CD4-positive, CD25-positive, alpha-beta regulatory T cell (primary cell): ENCODE data around the gene RTP5. TPM values are rescaled to one million over a fixed set of nuclear protein-coding genes. Genes with fewer than 3 reads are reported as not detected.

ENCODE experiments used
- ATAC-seq, 2 donors: fragments of 150-1000 bp; cut with Tn5 transposase; one replicate each; pipeline ENCODE4 v1.10.0; 2021; ENCODE audit warnings: low read depth in 2 of 2, moderate number of reproducible peaks in 2 of 2, moderate library complexity in 1 of 2
- DNase-seq, 3 donors: peaks; one replicate each; pipeline versions ENCODE4 v3.0.0 to v3.0.0-alpha.2; 2012 to 2022; ENCODE audit warnings: mixed read lengths in 1 of 3
- H3K27ac ChIP-seq: one replicate; pipeline ENCODE4 v1.7.0; 2013; ENCODE audit warnings: mild to moderate bottlenecking, low read length; ENCODE audit not compliant: insufficient read depth, poor library complexity, severe bottlenecking
- H3K27me3 ChIP-seq: one replicate; pipeline ENCODE4 v1.7.0; 2013; ENCODE audit warnings: low read length; ENCODE audit not compliant: control insufficient read depth, insufficient read depth
- H3K36me3 ChIP-seq: one replicate; pipeline ENCODE4 v1.7.0; 2013; ENCODE audit warnings: mild to moderate bottlenecking, low read length, moderate library complexity; ENCODE audit not compliant: control insufficient read depth, insufficient read depth
- H3K4me1 ChIP-seq: 2 replicates; pipeline ENCODE4 v1.7.0; 2013; ENCODE audit warnings: mild to moderate bottlenecking, low read length; ENCODE audit not compliant: insufficient read depth, control insufficient read depth, poor library complexity, severe bottlenecking
- H3K4me3 ChIP-seq: one replicate; pipeline ENCODE4 v1.7.0; 2013; ENCODE audit warnings: low read depth, mild to moderate bottlenecking, low read length, moderate library complexity
- H3K9me3 ChIP-seq, 2 experiments: 1 replicate in 1 of 2; 2 replicates in 1 of 2; pipeline ENCODE4 v1.7.0; 2013; ENCODE audit warnings: low read length in 2 of 2, mild to moderate bottlenecking in 1 of 2, moderate library complexity in 1 of 2; ENCODE audit not compliant: control insufficient read depth in 2 of 2
- H3K27ac Mint-ChIP-seq, 3 donors: one replicate each; pipeline ENCODE4 v1.8.0; 2020 to 2022; ENCODE audit warnings: mild to moderate bottlenecking in 3 of 3, mixed read lengths in 3 of 3, moderate library complexity in 2 of 3
- H3K27me3 Mint-ChIP-seq: one replicate; pipeline ENCODE4 v1.8.0; 2022; ENCODE audit warnings: mild to moderate bottlenecking, mixed read lengths
- H3K36me3 Mint-ChIP-seq: one replicate; pipeline ENCODE4 v1.8.0; 2020; ENCODE audit warnings: mixed read lengths
- H3K4me1 Mint-ChIP-seq, 4 donors: one replicate each; pipeline ENCODE4 v1.8.0; 2020 to 2022; ENCODE audit warnings: mixed read lengths in 4 of 4, mild to moderate bottlenecking in 1 of 4
- H3K4me3 Mint-ChIP-seq, 4 donors: one replicate each; pipeline ENCODE4 v1.8.0; 2020 to 2022; ENCODE audit warnings: mild to moderate bottlenecking in 4 of 4, mixed read lengths in 4 of 4, moderate library complexity in 3 of 4
- H3K9me3 Mint-ChIP-seq, 7 donors: one replicate each; pipeline ENCODE4 v1.8.0; 2020 to 2022; ENCODE audit warnings: mixed read lengths in 7 of 7, mild to moderate bottlenecking in 3 of 7, moderate library complexity in 2 of 7
- polyA plus RNA-seq, 4 donors: library from polyadenylated mRNA; unstranded; fragments of 300-500 nt; fragmentation: Illumina TruSeq; gene quantifications; one replicate each; pipeline ENCODE4 v1.2.3, GENCODE V29; 2021
- total RNA-seq: library from RNA; stranded (reverse); gene quantifications from one replicate; pipeline ENCODE4 v1.2.3, GENCODE V29; 2022

Gene RTP5
- total and polyA plus RNA-seq, 5 donors from 2014 or later = 0.44 TPM; not detected in 4

DNA sequence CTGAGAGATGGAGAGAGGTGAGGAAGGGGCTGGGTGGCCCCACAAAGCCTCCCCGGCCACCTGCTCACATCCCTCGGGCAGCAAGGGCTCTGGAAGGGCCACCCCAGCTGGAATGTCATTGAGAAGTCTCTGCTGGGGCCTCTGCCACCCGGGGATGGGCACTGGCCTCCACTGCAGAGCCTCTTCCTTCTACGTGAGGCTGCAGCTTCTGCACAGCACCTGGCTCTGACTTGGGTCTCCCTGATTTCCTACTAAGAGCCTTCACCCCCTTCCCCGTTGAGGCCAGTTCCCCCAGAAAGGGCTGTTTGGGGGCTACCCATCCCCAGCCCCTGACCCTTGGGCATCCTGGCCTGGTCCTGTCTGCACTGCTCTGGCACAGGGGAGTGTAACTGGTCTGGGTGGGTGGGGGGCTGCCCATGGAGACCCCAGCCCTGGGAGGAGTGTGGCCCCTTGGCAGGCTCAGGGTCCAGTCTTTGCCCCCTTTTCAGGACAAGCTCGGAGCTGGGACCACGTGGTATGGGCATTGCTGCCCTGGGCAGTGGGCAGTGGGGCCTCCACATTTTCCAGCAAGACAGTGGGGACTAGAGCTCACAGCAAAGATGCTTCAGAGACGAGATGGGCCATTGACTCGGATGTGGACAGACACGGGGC, 16.4 kb upstream of the RTP5 start:
- H3K9me3 ChIP-seq = no peaks in the 10 kb centered on the region
- Mint-ChIP-seq H3K4me1 (peaks cover 0 to 16% (median 7%) of the 10 kb centered on the region in 4 donors), H3K27ac (peak overlapping the region in 1 of 3 donors; percentile 62), H3K9me3 (no peaks in the 10 kb centered on the region), H3K27me3 (no peaks in the 10 kb centered on the region), H3K4me3 (no peak overlapping the region), H3K36me3 (no peaks in the 10 kb centered on the region)
- no peaks in the 10 kb centered on the region for H3K27me3 ChIP-seq
- DNase-seq (no peak), ATAC-seq (no peak)
- H3K4me3 ChIP-seq = no peak overlapping the region
- no peaks in the 10 kb centered on the region for H3K36me3 ChIP-seq
- peaks cover 16% of the 10 kb centered on the region for H3K4me1 ChIP-seq
- H3K27ac ChIP-seq = no peak overlapping the region

DNA sequence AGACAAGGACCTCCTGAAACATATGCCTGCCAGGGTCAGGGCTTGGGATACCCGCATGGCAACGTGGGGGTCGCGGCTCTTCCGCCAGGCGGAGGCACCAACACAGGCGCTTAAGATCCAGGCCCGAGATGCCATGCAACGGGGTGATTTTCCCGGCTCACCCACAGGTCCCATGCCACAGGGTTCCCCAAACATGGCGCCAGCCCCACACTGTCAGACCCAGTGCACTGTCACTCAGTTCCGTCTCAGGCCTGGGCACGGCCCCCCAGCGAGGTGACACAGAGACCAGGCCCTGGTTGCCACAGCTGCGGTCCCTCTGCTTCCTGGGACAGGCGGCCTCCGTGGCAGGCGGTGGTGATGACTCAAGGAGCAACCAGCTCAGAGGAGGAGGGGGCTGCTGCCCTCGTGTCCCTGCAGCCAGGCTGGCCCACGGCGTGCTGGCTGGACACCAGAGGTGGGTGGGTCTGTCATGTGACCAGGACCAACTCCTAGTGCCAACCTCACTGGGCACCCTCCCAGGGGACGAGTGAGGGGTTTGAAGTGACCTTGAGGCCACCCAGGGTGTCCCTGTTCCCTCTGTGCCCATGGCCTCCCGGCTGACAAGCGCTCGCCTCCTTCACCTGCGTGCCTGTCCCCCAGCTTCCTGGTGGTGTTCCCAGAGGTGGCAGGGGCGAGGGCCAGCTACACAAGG, 15.7 kb upstream of the RTP5 start:
- Histone ChIP-seq H3K36me3 (no peaks in the 10 kb centered on the region), H3K4me3 (no peak overlapping the region), H3K4me1 (peaks cover 22% of the 10 kb centered on the region), H3K27ac (no peak overlapping the region), H3K9me3 (no peaks in the 10 kb centered on the region), H3K27me3 (no peaks in the 10 kb centered on the region)
- H3K4me3 Mint-ChIP-seq = no peak overlapping the region
- no peak for DNase-seq
- no peaks in the 10 kb centered on the region for H3K27me3 Mint-ChIP-seq
- ATAC-seq = no peak
- no peaks in the 10 kb centered on the region for H3K9me3 Mint-ChIP-seq
- no peaks in the 10 kb centered on the region for H3K36me3 Mint-ChIP-seq
- H3K27ac Mint-ChIP-seq = no peak overlapping the region
- peaks cover 0 to 20% (median 9%) of the 10 kb centered on the region in 4 donors for H3K4me1 Mint-ChIP-seq

DNA sequence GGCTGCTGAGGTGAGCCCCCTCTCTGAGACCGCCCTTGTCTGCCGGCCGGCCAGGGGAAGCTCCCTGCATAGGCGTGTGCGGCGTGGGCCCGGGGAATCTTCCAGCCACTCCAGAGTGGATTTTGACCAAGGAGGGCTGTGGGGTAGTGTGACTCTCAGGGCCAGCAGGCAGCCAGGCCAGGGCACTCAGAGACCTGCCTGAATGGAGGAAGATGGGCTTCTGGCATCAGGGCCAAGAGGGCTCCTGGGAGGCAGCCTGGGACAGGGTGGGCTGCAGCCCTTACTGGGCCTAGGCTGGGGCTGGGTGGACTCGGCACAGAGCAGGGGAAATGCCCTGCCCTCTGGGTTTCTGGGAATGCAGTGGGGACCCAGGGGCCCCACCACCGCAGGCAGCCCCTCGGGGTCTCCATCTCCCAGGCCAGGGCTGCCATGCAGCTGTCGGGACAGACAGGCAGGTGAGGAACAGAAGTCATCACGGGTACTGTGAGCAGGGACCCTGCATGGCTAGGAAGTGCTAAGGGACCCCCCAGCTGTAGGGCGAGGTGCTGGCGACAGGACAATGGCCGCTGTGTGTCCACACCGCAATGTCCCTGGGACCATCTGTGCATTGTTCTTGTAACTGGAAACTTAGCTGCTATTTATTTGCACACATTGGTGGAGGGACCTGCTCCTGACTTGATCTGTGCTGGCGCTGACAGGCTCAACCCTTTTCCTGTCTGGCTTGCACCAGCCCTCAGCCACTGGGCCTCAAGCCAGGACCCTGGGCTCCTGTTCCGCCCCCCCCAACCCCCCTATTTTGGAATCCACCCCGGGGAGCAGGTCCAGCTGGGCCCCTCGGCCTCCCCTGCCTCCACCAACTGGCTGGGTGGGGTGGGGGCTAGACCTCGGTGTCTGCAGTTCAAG, 14.9 kb upstream of the RTP5 start:
- Mint-ChIP-seq H3K27ac (no peak overlapping the region), H3K4me1 (peaks cover under 1 to 23% (median 11%) of the 10 kb centered on the region in 4 donors), H3K4me3 (no peak overlapping the region), H3K36me3 (no peaks in the 10 kb centered on the region), H3K27me3 (no peaks in the 10 kb centered on the region), H3K9me3 (no peaks in the 10 kb centered on the region)
- H3K4me3 ChIP-seq = no peak overlapping the region
- H3K9me3 ChIP-seq = no peaks in the 10 kb centered on the region
- H3K27me3 ChIP-seq = no peaks in the 10 kb centered on the region
- ATAC-seq (no peak), DNase-seq (no peak)
- no peaks in the 10 kb centered on the region for H3K36me3 ChIP-seq
- H3K27ac ChIP-seq = no peak overlapping the region
- peaks cover 30% of the 10 kb centered on the region for H3K4me1 ChIP-seq

DNA sequence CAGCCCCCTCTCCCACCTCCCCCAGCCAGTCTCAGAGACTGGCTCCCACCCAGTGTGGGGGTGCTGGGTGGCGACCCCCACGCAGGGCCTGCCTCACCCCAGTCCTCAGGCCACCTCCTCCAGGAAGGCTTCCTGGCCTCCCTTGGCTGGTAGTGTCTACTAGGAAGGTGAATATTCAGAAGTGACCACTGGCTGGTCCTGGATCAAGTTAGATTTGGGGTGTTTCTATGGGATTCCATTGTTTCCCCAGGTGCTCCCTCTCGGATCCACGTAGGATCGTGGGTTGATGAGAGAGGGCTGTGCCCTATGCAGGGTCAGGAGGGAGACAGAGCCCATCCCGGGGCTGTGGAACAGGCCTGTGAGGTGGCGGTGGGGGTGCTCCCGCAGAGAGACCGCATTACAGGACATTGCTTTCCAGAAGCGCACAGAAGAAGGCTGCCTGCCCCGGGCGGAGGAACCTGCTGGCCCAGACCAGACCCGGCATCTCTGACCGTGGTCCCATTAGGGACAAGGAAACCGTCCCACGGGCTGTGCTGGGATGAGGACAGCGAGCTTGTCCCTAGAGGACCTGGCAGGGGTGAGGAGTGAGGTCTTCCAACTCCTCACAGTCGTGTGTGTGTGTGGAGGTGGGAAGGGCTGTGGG, 14.2 kb upstream of the RTP5 start:
- peak overlapping the region; percentile 43 to 83 (median 64) for H3K4me3 Mint-ChIP-seq
- H3K27ac Mint-ChIP-seq = no peak overlapping the region
- Histone ChIP-seq H3K27me3 (no peaks in the 10 kb centered on the region), H3K9me3 (no peaks in the 10 kb centered on the region), H3K36me3 (no peaks in the 10 kb centered on the region), H3K4me1 (peaks cover 38% of the 10 kb centered on the region), H3K4me3 (no peak overlapping the region), H3K27ac (no peak overlapping the region)
- no peak for ATAC-seq
- no peaks in the 10 kb centered on the region for H3K27me3 Mint-ChIP-seq
- no peaks in the 10 kb centered on the region for H3K9me3 Mint-ChIP-seq
- H3K36me3 Mint-ChIP-seq = no peaks in the 10 kb centered on the region
- DNase-seq = no peak
- peaks cover 3 to 28% (median 16%) of the 10 kb centered on the region in 4 donors for H3K4me1 Mint-ChIP-seq

DNA sequence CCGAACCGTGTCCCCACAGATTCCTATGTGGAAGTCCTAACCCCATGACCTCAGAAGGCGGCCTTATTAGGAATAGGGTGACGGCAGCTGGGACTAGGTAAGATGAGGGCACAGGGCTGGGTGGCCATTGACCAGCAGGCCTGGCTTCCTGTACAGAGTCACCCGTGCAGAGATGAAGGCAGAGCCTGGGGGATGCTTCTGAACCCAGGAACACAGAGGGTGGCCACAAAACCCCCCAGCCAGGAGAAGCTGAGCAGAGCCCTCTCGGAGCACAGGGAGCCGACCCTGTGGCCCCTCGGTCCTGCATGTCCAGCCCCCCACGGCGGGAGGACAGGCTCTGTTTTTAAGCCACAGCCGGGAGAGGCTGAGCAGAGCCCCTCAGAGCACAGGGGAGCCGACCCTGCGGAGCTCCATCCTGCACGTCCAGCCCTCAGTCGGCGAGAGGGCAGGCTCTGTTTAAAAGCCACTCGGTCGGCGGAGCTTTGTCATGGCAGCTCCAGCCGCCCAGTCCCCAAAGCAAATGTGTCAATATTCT, 13.6 kb upstream of the RTP5 start:
- H3K4me1 ChIP-seq = peaks cover 44% of the 10 kb centered on the region
- Mint-ChIP-seq H3K27me3 (no peaks in the 10 kb centered on the region), H3K4me3 (peak overlapping the region; percentile 43 to 92 (median 66)), H3K4me1 (peaks cover 3 to 29% (median 16%) of the 10 kb centered on the region in 4 donors), H3K27ac (peak overlapping the region in 2 of 3 donors; percentile 44 to 55), H3K9me3 (peaks cover 0 to under 1% (median 0%) of the 10 kb centered on the region in 7 donors), H3K36me3 (no peaks in the 10 kb centered on the region)
- H3K9me3 ChIP-seq = no peaks in the 10 kb centered on the region
- no peaks in the 10 kb centered on the region for H3K36me3 ChIP-seq
- H3K4me3 ChIP-seq = no peak overlapping the region
- ATAC-seq (no peak), DNase-seq (no peak)
- H3K27me3 ChIP-seq = no peaks in the 10 kb centered on the region
- no peak overlapping the region for H3K27ac ChIP-seq

DNA sequence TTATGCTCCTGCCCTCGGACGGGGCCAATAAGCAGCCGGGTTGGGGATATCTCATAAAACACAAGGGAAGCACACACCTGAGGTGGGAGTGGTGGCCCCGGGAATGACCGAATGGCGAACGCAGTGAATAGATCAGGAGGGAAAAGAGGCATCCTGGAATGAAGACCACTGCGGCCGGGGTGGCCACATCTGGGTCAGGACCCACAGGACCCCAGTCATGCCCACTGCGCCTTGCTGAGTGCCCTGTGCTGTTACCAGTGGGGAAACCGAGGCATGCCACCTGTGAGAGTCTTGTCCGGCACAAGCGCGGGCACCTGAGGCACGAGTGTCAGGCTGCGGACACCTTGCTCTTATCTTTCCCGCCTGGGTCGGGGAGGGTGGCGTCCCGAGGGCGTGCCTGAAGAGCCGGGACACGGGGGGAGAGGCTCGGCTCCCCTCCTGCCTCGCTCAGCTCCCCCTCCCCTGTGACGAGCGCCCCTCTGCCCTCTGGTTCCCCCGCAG, 12.4 kb upstream of the RTP5 start:
- Mint-ChIP-seq H3K4me1 (peaks cover 3 to 37% (median 20%) of the 10 kb centered on the region in 4 donors), H3K9me3 (peaks cover 0 to 2% (median 0%) of the 10 kb centered on the region in 7 donors), H3K27ac (peak overlapping the region in 2 of 3 donors; percentile 44 to 55), H3K36me3 (no peaks in the 10 kb centered on the region), H3K4me3 (peak overlapping the region; percentile 69 to 92 (median 87)), H3K27me3 (no peaks in the 10 kb centered on the region)
- peak overlapping the region; percentile 49 for H3K27ac ChIP-seq
- H3K36me3 ChIP-seq = no peaks in the 10 kb centered on the region
- no peak overlapping the region for H3K4me3 ChIP-seq
- ATAC-seq (no peak), DNase-seq (no peak)
- no peaks in the 10 kb centered on the region for H3K27me3 ChIP-seq
- peaks cover 44% of the 10 kb centered on the region for H3K4me1 ChIP-seq
- H3K9me3 ChIP-seq = no peaks in the 10 kb centered on the region
